ACC112 (cell line): ENCODE measurements around the gene ZMYM4.

Experiments used
- H2AFZ ChIP-seq: fragments of 200-600 bp; sonication (generic); one replicate; pipeline ENCODE4 v1.6.0; 2017; ENCODE audit warnings: antibody characterized with exemption, low read length; ENCODE audit not compliant: unreplicated experiment
- H3K27ac ChIP-seq: fragments of 200-600 bp; sonication (generic); 2 replicates; pipeline ENCODE4 v1.5.1; 2014; ENCODE audit warnings: low read depth, mild to moderate bottlenecking, antibody characterized with exemption, low read length, moderate library complexity
- H3K27me3 ChIP-seq: fragments of 200-600 bp; sonication (generic); 2 replicates; pipeline ENCODE4 v1.6.1; 2014; ENCODE audit warnings: mild to moderate bottlenecking, antibody characterized with exemption, low read length, moderate library complexity, mixed read lengths; ENCODE audit not compliant: insufficient read depth
- H3K36me3 ChIP-seq: fragments of 200-600 bp; sonication (generic); 2 replicates; pipeline ENCODE4 v1.6.1; 2016; ENCODE audit warnings: mild to moderate bottlenecking, antibody characterized with exemption, low read length, moderate library complexity, mixed read lengths; ENCODE audit not compliant: insufficient read depth
- H3K4me1 ChIP-seq: fragments of 200-600 bp; sonication (generic); one replicate; pipeline ENCODE4 v1.6.1; 2016; ENCODE audit warnings: low read length, mixed read lengths; ENCODE audit not compliant: insufficient read depth, unreplicated experiment, control insufficient read depth
- H3K4me3 ChIP-seq: fragments of 200-600 bp; sonication (generic); 2 replicates; pipeline ENCODE4 v1.5.1; 2014; ENCODE audit warnings: mild to moderate bottlenecking, low read depth, low read length
- H3K79me2 ChIP-seq: fragments of 200-600 bp; sonication (generic); one replicate; pipeline ENCODE4 v1.6.0; 2016; ENCODE audit warnings: low read length; ENCODE audit not compliant: control insufficient read depth, unreplicated experiment, insufficient read depth

ZMYM4 gene

DNA sequence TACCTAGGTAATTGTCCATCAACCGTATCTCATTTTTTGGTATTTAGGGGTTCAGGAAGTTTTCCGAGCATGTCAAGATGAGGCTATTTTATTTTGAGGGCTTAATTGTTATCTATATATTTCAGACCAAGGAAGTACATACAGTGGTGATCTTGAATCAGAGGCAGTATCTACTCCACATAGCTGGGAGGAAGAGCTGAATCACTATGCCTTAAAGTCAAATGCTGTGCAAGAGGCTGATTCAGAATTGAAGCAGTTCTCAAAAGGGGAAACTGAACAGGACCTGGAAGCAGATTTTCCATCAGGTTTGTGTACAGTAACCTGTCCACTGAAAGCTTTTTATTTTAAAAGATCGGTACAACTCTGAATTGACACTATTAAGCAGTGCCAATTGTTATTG, 130.2 kb downstream of the ZMYM4 start:
- Histone ChIP-seq H3K79me2 (no peaks in the 10 kb centered on the region), H3K36me3 (peaks cover 56% of the 10 kb centered on the region), H3K27ac (no peak overlapping the region), H2AFZ (no peak overlapping the region), H3K4me3 (no peak overlapping the region), H3K4me1 (no peaks in the 10 kb centered on the region), H3K27me3 (no peaks in the 10 kb centered on the region)

DNA sequence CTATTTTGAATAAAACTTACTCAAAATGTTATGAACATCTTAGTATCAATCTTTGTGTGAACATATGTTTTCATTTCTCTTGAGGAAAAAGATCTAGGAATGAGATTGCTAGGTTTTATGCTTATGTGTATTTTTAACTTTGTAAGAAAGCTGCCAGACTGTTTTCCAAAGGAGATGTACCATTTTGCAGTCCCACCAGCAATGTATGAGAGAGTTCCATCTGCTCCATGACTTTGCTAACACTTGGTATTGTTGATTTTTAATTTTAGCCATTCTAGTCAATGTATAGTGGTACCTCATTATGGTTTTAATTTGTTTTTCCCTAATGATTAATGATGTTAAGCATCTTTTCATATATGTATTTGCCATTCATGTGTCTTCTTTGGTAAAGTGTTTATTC, 132.5 kb downstream of the ZMYM4 start:
- no peak overlapping the region for H3K27ac ChIP-seq
- H3K36me3 ChIP-seq, result peaks cover 57% of the 10 kb centered on the region
- H2AFZ ChIP-seq, result no peak overlapping the region
- H3K79me2 ChIP-seq, result no peaks in the 10 kb centered on the region
- no peak overlapping the region for H3K4me3 ChIP-seq
- no peaks in the 10 kb centered on the region for H3K4me1 ChIP-seq
- no peaks in the 10 kb centered on the region for H3K27me3 ChIP-seq

DNA sequence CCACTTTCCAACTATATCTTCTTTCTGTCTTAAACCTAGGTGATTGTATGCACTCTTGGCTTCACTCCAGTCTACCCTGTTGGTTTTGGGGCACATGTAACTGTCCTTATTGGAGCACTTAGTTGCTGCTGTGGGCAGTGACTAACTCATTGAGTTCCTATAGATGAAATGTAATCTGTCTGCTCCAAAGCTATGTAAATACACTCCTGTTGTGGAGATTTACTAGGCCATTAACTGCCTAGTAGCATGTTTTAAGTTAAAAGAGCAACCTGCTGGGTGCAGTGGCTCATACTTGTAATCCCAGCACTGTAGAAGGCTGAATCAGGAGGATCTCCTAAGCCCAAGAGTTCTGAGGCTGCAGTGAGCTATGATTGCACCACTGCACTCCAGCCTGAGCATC, 137.6 kb downstream of the ZMYM4 start:
- Histone ChIP-seq H3K36me3 (peaks cover 41% of the 10 kb centered on the region), H3K79me2 (no peaks in the 10 kb centered on the region), H3K27ac (no peak overlapping the region), H3K4me1 (no peaks in the 10 kb centered on the region), H2AFZ (no peak overlapping the region), H3K27me3 (no peaks in the 10 kb centered on the region), H3K4me3 (no peak overlapping the region)

GRCh38 chr1:35407743-35408142, 139.2 kb downstream of the ZMYM4 start:
- no peak overlapping the region for H2AFZ ChIP-seq
- no peak overlapping the region for H3K27ac ChIP-seq
- peaks cover 31% of the 10 kb centered on the region for H3K36me3 ChIP-seq
- no peak overlapping the region for H3K4me3 ChIP-seq
- no peaks in the 10 kb centered on the region for H3K4me1 ChIP-seq
- no peaks in the 10 kb centered on the region for H3K27me3 ChIP-seq
- no peaks in the 10 kb centered on the region for H3K79me2 ChIP-seq

GRCh38 chr1:35408925-35409324, 140.4 kb downstream of the ZMYM4 start:
- H3K36me3 ChIP-seq, result peaks cover 30% of the 10 kb centered on the region
- H3K27me3 ChIP-seq, result no peaks in the 10 kb centered on the region
- H2AFZ ChIP-seq, result no peak overlapping the region
- H3K27ac ChIP-seq, result no peak overlapping the region
- no peaks in the 10 kb centered on the region for H3K79me2 ChIP-seq
- H3K4me1 ChIP-seq, result no peaks in the 10 kb centered on the region
- H3K4me3 ChIP-seq, result no peak overlapping the region

- Histone ChIP-seq H3K27ac (no peak overlapping the region), H3K79me2 (no peaks in the 10 kb centered on the region), H2AFZ (no peak overlapping the region), H3K4me3 (no peak overlapping the region), H3K27me3 (no peaks in the 10 kb centered on the region), H3K4me1 (no peaks in the 10 kb centered on the region), H3K36me3 (peaks cover 13% of the 10 kb centered on the region; the same call in 1 of the 2 replicates)
Observed at GRCh38 chr1:35426097-35426586, 157.6 kb downstream of the ZMYM4 start.

DNA sequence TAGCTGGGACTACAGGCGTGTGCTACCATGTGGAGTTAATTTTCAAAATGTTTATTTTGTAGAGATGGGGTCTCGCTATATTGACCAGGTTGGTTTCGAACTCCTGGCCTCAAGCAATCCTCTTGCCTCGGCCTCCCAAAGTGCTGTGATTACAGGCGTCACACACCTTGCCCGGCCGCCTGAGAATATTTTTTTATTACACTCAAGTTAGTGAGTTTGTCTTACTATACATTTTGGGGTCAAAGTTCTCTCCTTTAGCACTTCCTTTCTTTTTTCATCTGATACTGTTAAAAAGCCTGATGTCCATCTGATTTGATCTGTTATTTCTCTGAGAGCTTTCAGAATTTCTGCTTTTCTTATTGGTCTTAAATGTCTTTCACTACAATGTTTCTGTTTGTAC, 159.9 kb downstream of the ZMYM4 start:
- H3K4me3 ChIP-seq, result no peak overlapping the region
- H2AFZ ChIP-seq, result no peak overlapping the region
- H3K79me2 ChIP-seq, result no peaks in the 10 kb centered on the region
- no peaks in the 10 kb centered on the region for H3K27me3 ChIP-seq
- no peak overlapping the region for H3K27ac ChIP-seq
- H3K36me3 ChIP-seq, result peaks cover 7% of the 10 kb centered on the region; the same call in 1 of the 2 replicates
- H3K4me1 ChIP-seq, result no peaks in the 10 kb centered on the region

GRCh38 chr1:35430762-35431161, 162.3 kb downstream of the ZMYM4 start:
- Histone ChIP-seq H3K4me1 (no peaks in the 10 kb centered on the region), H3K36me3 (0 out of 2 replicates have a peak, but pooled peaks cover 3% of the 10 kb centered on the region), H3K4me3 (no peak overlapping the region), H2AFZ (no peak overlapping the region), H3K27ac (no peak overlapping the region), H3K27me3 (no peaks in the 10 kb centered on the region), H3K79me2 (no peaks in the 10 kb centered on the region)

DNA sequence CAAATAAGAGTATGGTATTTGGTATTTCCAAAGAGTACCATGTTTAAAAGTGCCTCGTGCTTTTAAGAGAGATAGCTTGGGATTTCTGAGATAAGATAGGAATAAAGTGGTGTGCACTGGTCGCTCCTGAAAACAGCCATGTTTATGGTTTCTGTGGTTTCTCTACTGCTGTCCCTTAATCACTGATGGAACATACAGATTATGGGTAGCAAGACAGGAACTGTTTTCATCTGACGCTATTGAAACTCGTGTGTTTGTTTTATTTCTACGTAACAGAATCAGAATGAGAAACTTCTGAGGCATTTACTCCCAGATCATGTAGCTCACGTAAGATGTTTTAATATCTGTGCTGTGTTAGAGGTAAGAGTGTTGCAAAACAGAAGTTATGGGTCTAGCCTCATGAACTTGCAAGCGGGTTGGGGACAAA, 162.7 kb downstream of the ZMYM4 start:
- no peak overlapping the region for H3K27ac ChIP-seq
- H3K27me3 ChIP-seq, result no peaks in the 10 kb centered on the region
- H3K36me3 ChIP-seq, result 0 out of 2 replicates have a peak, but pooled peaks cover 3% of the 10 kb centered on the region
- H3K4me3 ChIP-seq, result no peak overlapping the region
- H3K4me1 ChIP-seq, result no peaks in the 10 kb centered on the region
- H3K79me2 ChIP-seq, result no peaks in the 10 kb centered on the region
- no peak overlapping the region for H2AFZ ChIP-seq

DNA sequence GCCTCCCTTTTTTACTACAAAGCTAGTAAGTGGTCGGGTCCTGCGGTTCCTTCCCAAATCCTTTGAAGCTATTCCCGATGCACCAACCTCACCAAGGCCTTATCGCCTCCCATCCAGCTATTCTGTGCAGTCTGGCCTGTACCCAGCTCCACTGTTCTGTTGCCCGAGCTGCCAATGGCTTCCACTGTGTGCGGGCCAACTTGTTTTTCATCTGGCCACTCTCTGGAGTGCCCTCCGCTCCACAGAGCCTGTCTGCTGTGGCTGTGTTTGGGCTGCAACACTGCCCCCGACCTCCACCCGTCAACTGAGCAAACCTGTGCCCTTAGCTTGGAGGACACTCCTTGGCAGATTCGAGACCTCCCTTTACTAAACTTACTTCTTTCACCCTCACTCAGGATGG, 163.7 kb downstream of the ZMYM4 start:
- Histone ChIP-seq H3K27ac (no peak overlapping the region), H2AFZ (no peak overlapping the region), H3K4me1 (no peaks in the 10 kb centered on the region), H3K79me2 (no peaks in the 10 kb centered on the region), H3K36me3 (no peaks in the 10 kb centered on the region), H3K4me3 (no peak overlapping the region), H3K27me3 (no peaks in the 10 kb centered on the region)

DNA sequence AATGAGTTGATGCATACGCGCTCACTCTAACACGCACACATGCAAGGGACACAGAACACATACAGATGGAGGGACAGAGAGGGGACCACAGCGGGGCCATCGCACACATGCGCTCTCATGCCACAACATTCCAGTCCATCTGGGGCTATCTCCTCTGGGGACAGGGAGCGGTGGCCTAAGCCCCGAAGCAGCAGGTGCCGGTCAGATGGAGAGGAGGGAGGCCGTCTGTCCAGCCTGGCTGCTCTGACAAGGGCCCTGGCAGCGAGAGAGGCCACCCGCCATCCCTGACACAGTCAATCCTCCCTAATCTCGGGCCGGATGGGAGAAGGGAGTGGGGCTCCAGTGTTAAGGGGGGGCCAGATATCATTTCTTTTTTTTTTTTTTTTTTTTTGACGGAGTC, 165.2 kb downstream of the ZMYM4 start:
- no peaks in the 10 kb centered on the region for H3K36me3 ChIP-seq

More for the DNA sequence above, 165.2 kb downstream of the ZMYM4 start:
- Histone ChIP-seq H3K79me2 (no peaks in the 10 kb centered on the region), H3K4me1 (no peaks in the 10 kb centered on the region), H3K27me3 (no peaks in the 10 kb centered on the region), H3K4me3 (no peak overlapping the region), H3K27ac (no peak overlapping the region), H2AFZ (no peak overlapping the region)
